ENCODE measurements around the gene OR10A3.
A peak's percentile ranks its signal among the peaks of the same experiment; 100 is the strongest.

The OR10A3 gene

DNA sequence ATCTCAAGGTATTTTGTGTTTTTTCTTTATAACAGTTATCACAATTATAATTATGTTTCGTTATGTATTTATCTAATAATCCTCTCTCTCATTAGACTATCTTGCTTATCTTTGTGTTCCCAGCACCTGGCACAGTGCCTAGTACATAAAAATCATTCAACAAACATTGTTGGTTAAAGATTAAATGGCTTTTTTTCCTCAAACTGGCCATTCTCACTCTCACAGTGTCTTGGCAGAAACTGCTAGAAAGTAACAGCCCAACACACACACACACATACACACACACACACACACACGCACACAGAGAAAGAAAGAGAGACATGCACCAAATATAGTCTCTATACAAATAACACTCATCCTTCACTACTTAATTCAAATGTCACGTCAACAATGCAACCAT lies 47.3 kb downstream of the OR10A3 start:
- H3K4me1 ChIP-seq: peaks cover 39% of the 10 kb centered on the region
- no peaks in the 10 kb centered on the region for H3K36me3 ChIP-seq
- no peaks in the 10 kb centered on the region for H4K20me1 ChIP-seq
- no peak for TF ChIP-seq Cebpa-rat (IDR thresholded peaks at IDR 0.05)
- H3K9ac ChIP-seq: no peak overlapping the region
- H3K4me3 ChIP-seq: no peak overlapping the region
- peaks cover 16% of the 10 kb centered on the region for H3K9me3 ChIP-seq
- H3K4me2 ChIP-seq: peak overlapping the region; percentile 97
- peak overlapping the region; percentile 99 for H3K27ac ChIP-seq
- no peaks in the 10 kb centered on the region for H3K27me3 ChIP-seq

DNA sequence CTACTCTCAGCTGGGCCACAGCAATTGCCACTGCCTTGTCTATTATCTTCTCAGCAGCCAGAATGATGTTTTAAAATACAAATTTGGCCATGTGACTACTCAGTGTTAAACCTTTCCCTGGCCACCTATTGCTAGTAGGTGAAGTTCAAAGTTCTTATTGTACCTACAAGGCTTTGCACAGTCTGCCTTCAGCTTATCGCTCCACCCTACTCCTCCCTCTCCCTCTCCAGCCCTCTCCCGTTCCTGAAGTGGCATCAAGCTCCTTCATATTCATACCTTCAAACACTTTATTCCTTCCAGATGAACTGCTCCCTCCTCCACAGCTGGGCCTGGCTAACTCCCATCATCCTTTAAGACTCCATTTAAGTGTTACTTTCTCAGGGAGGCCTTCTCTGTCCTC lies 47.7 kb downstream of the OR10A3 start:
- peaks cover 12% of the 10 kb centered on the region for H3K9me3 ChIP-seq
- H3K9ac ChIP-seq: peak overlapping the region; percentile 89
- no peaks in the 10 kb centered on the region for H4K20me1 ChIP-seq
- TF ChIP-seq Cebpa-rat (IDR thresholded peaks at IDR 0.05): no peak
- H3K36me3 ChIP-seq: no peaks in the 10 kb centered on the region
- no peaks in the 10 kb centered on the region for H3K27me3 ChIP-seq
- peaks cover 43% of the 10 kb centered on the region for H3K4me1 ChIP-seq
- H3K4me2 ChIP-seq: peak overlapping the region; percentile 97
- peak overlapping the region; percentile 99 for H3K27ac ChIP-seq
- H3K4me3 ChIP-seq: no peak overlapping the region

DNA sequence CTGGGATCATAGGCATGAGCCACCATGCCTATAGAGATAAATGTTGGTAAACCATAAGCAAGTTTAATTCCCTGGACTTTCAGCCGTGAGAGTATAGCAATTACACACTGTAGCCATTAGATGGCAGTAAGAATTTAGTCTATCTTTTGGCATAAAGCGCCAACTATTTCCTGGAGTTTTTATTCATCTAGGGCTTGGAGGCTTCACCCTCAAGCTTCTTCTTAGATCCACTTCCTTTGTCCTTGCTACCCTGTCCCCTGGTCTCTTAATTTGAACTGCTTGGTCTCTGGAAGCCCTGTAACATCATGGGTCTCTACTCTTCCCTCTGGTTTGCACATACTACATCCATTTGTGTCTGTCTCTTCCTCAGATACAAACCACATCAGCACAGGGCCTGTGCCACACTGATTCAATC lies 48.7 kb downstream of the OR10A3 start:
- Histone ChIP-seq H3K4me2 (peak overlapping the region; percentile 97), H3K27ac (peak overlapping the region; percentile 99), H4K20me1 (no peaks in the 10 kb centered on the region), H3K4me3 (peak overlapping the region; percentile 38; the same call in 1 of the 2 replicates), H3K9ac (peak overlapping the region; percentile 89), H3K4me1 (peaks cover 53% of the 10 kb centered on the region), H3K27me3 (no peaks in the 10 kb centered on the region), H3K36me3 (no peaks in the 10 kb centered on the region), H3K9me3 (peaks cover 6% of the 10 kb centered on the region; the same call in 1 of the 2 replicates)
- no peak for TF ChIP-seq Cebpa-rat (IDR thresholded peaks at IDR 0.05)

DNA sequence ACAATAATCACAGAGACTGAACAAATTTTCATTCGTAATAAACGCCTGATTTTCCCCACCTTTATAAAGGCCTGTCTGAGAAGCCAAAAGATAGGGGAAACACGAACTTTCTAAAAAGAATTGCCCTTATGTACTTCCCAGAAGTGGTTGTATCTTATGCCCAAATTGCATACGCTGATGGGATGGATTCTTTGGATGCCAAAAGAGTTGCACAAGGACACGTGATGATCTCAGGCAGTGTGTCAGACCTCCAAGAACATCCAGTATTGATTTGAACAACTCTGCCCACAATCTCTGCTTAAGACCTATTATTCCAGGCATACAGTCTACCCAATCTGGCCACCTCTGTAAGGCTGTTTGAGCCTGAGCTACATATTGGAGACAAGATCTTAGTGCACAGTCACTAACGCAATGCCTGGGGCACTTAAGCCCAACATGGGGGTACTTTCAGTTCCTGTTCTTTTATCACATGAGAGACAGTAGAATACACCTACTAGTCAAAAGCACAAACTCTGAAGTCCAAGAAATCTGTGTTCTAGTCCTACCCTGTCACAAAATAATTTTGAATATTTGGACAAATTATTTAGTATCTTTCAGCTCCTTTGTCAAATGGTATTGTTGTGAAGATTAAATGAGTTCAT lies 49.3 kb downstream of the OR10A3 start:
- Histone ChIP-seq H3K4me1 (peaks cover 60% of the 10 kb centered on the region), H3K4me2 (peak overlapping the region; percentile 97), H3K9me3 (peaks cover 6% of the 10 kb centered on the region; the same call in 1 of the 2 replicates), H3K9ac (peak overlapping the region; percentile 89), H3K27me3 (no peaks in the 10 kb centered on the region), H3K27ac (peak overlapping the region; percentile 99), H4K20me1 (no peaks in the 10 kb centered on the region), H3K36me3 (no peaks in the 10 kb centered on the region), H3K4me3 (no peak overlapping the region)
- no peak for TF ChIP-seq Cebpa-rat (IDR thresholded peaks at IDR 0.05)

DNA sequence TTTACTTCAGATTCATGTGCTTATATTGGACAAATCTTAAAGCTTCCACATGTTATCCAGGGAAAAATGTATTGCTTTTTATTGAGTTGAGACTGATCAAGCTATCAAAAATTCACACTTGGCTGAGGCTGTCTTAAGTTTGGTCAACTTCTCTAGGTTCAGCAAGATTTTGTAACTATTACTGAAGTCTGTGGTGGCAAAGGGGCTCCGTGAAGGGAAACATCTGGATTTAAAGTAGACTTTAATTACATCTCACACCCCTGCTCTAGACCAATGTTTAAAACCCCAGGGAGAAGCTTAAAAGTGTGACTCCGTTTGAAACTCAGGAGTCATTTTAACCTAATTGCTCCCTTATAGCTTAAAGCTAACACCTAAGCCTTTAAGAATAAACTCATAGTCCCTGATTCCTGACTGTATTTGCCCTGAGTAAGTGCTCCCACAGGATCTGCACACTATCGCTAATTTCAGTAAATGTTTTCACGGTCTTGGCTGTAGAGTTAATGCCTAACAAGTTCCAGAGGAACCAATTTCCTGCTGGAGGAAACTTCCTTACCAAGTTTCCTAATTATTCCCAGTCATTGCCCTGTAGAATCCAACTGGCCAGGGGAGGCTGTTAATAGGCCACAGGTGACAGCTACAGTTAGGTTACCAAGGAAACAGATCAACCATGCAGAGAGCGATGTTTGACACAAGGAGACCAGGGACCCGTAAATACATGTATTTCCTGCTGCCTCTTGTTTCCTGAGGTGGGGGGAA lies 50.9 kb downstream of the OR10A3 start:
- no peaks in the 10 kb centered on the region for H4K20me1 ChIP-seq
- no peaks in the 10 kb centered on the region for H3K27me3 ChIP-seq
- peak overlapping the region; percentile 99 for H3K27ac ChIP-seq
- TF ChIP-seq Cebpa-rat (IDR thresholded peaks at IDR 0.05): no peak
- peaks cover 71% of the 10 kb centered on the region for H3K4me1 ChIP-seq
- H3K4me2 ChIP-seq: peak overlapping the region; percentile 97
- H3K9me3 ChIP-seq: peaks cover 15% of the 10 kb centered on the region
- no peaks in the 10 kb centered on the region for H3K36me3 ChIP-seq
- peak overlapping the region; percentile 61 for H3K4me3 ChIP-seq
- H3K9ac ChIP-seq: peak overlapping the region; percentile 89

DNA sequence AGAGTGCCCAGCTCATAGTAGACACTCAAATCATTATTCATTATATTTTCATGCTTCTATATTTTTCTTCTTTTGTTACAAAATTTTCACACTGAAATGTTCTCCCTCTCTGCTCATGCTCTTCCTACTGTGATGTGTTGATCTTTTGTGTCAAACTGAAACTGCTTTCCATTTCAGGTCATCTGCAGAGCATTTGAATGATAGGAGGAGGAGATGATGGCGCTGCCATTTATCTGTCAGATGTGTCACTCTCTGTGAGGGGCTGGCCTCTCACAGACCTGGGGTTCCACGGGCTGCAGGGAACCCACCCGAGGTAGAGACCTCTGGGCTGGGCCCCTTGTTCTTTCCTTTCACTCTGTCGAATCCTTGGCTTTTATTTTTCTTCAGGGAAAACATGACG lies 51.5 kb downstream of the OR10A3 start:
- Histone ChIP-seq H4K20me1 (no peaks in the 10 kb centered on the region), H3K9me3 (peaks cover 10% of the 10 kb centered on the region; the same call in 1 of the 2 replicates), H3K27ac (peak overlapping the region; percentile 99), H3K9ac (peak overlapping the region; percentile 89), H3K36me3 (no peaks in the 10 kb centered on the region), H3K4me3 (peak overlapping the region; percentile 61), H3K4me1 (peaks cover 71% of the 10 kb centered on the region), H3K4me2 (peak overlapping the region; percentile 97), H3K27me3 (no peaks in the 10 kb centered on the region)
- no peak for TF ChIP-seq Cebpa-rat (IDR thresholded peaks at IDR 0.05)

All from BLaER1 (cell line).